ENCODE data around the gene KIF25.

DNA sequence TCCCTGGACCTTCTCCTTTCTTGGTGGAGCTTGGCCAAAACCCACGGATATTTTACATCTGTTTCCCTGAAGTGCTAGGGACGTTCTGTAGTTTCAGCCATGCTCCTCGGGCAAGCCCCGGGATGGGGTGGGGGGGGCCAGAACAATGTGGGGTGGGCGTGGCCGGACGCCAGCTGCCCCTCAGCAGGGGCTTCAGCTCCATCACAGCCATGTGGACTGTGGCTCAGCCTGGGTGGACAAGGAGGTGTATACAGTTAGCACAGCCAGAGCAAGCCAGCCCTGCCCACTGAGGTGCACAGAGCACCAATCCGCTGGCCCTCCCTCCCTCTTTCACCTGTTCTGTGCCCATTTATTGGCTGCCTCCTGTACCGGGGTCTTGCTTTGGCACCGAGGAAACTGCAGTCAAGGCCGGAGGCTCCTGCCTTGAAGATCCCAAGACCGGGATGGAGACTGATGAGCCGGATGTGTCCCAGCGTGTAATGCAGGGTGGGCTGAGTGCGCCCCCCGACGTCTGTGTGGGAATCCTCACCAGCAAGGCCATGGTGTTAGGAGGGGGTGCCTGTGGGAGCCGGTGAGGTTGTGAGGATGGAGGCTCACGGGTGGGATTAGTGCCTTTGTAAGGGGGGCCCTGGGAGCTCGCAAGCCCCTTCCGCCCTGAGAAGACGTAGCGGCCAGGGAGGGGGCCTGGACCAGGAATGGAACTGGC, 53.6 kb downstream of the KIF25 start:
- TF ChIP-seq, protein P1, sequence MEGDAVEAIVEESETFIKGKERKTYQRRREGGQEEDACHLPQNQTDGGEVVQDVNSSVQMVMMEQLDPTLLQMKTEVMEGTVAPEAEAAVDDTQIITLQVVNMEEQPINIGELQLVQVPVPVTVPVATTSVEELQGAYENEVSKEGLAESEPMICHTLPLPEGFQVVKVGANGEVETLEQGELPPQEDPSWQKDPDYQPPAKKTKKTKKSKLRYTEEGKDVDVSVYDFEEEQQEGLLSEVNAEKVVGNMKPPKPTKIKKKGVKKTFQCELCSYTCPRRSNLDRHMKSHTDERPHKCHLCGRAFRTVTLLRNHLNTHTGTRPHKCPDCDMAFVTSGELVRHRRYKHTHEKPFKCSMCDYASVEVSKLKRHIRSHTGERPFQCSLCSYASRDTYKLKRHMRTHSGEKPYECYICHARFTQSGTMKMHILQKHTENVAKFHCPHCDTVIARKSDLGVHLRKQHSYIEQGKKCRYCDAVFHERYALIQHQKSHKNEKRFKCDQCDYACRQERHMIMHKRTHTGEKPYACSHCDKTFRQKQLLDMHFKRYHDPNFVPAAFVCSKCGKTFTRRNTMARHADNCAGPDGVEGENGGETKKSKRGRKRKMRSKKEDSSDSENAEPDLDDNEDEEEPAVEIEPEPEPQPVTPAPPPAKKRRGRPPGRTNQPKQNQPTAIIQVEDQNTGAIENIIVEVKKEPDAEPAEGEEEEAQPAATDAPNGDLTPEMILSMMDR (IDR thresholded peaks at IDR 0.05) = no peak
- no peak for TF ChIP-seq POLR2A (IDR thresholded peaks at IDR 0.05)
